ENCODE measurements around the gene COL20A1. TPM values are rescaled to one million over a fixed set of nuclear protein-coding genes. Genes with fewer than 3 reads are reported as not detected.

The COL20A1 gene
- total RNA-seq, 3 donors from 2014 or later, result not detected

DNA sequence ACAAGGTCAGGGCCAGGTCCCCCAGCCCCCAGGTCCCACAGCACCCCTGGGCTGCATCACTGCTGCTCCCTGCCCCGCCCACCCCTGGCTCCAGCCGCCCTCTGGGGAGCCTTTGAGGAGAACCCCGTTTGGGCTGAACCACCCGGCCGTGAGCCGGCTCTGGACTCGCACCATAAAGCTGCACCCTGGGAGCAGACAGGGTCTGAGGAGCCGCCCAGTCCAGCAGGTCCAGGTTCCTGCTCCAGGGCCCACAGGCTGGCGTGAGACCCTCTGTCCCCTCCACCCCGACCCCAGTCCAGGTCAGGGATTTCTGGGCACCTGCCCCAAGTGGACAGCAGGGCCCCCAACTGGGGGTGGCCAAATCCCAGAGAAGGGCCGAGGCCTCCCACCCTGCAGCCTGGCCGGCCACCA is 59.8 kb downstream of the COL20A1 start:
- Histone ChIP-seq H3K27me3 (peaks cover 0 to 40% of the 10 kb centered on the region in 2 donors), H3K36me3 (no peaks in the 10 kb centered on the region), H3K4me3 (no peak overlapping the region), H3K4me1 (no peaks in the 10 kb centered on the region), H3K27ac (no peak overlapping the region), H3K9me3 (no peaks in the 10 kb centered on the region)
- intact Hi-C loops (cut with DNase I; ENCODE audit: low total_unique reads), result no loop called here
- DNase-seq (ENCODE audit: low spot score in 2 of 2), result no peak
- TF ChIP-seq POLR2AphosphoS5 (IDR thresholded peaks at IDR 0.05) (no peak), POLR2A (IDR thresholded peaks at IDR 0.05) (no peak)
- TF ChIP-seq, protein P1, sequence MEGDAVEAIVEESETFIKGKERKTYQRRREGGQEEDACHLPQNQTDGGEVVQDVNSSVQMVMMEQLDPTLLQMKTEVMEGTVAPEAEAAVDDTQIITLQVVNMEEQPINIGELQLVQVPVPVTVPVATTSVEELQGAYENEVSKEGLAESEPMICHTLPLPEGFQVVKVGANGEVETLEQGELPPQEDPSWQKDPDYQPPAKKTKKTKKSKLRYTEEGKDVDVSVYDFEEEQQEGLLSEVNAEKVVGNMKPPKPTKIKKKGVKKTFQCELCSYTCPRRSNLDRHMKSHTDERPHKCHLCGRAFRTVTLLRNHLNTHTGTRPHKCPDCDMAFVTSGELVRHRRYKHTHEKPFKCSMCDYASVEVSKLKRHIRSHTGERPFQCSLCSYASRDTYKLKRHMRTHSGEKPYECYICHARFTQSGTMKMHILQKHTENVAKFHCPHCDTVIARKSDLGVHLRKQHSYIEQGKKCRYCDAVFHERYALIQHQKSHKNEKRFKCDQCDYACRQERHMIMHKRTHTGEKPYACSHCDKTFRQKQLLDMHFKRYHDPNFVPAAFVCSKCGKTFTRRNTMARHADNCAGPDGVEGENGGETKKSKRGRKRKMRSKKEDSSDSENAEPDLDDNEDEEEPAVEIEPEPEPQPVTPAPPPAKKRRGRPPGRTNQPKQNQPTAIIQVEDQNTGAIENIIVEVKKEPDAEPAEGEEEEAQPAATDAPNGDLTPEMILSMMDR (IDR thresholded peaks at IDR 0.05), result no peak

DNA sequence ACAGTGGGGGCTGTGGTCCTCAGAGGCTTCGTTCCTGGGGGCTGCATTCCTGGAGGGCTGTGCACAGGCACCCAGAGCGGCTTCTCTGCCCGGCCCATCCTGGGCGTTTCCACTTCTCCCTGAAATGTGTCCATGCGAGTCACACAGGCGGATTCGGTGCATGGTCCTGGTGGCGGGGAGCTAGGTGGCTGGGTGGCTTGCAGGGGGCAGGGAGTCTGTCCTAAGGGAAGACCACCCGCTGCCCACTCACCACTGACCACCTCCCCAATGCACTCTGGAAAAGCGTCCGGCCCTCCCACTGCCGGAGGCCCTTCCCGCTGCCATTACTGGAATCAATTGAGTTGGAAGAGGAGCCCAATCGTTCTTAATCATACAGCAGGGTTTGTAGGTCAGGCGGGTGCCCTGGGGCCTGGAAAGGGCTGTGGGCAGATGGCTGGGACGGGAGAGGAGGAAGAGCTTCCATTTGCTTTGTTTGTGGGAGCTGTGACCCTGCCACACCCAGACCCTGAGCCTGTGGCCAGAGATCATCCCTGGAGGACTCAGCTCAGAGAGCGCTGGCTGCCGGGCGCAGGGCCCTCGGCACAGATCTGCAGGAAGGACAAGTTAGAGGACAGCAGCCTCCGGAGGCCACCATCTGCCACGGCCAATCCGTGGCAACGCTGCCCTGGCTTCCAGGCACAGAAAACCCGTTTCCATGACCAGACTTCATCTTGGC is 61.8 kb downstream of the COL20A1 start:
- Histone ChIP-seq H3K9me3 (no peaks in the 10 kb centered on the region), H3K27me3 (peaks cover 0 to 50% of the 10 kb centered on the region in 2 donors)

DNA sequence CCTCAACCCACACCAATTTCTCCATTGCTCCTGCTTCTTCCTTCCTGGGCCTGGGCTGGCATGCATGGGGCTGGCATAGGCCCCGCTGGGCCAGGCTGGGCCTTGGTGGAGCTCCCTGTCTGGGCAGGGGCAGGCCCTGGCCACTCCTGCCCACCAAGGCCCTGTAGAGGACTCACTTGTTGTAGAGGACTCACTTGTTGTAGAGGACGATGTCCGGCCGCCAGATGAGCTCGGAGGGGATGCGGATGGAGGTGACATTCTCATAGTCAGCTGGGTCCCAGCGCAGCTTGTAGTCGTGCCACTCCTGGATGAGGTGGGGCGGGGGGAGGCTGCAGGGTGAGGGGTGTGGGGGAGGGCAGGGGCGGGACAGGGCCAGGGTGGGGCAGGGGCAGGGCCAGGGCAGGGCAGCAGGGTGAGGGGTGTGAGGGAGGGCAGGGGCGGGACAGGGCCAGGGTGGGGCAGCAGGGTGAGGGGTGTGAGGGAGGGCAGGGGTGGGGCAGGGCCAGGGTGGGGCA is 62.9 kb downstream of the COL20A1 start:
- Histone ChIP-seq H3K27me3 (peaks cover 10 to 61% of the 10 kb centered on the region in 2 donors), H3K9me3 (no peaks in the 10 kb centered on the region), H3K36me3 (no peaks in the 10 kb centered on the region), H3K4me3 (no peak overlapping the region), H3K4me1 (no peaks in the 10 kb centered on the region), H3K27ac (no peak overlapping the region)
- no peak for TF ChIP-seq POLR2A (IDR thresholded peaks at IDR 0.05)
- TF ChIP-seq, protein P1 (IDR thresholded peaks at IDR 0.05), result no peak
- TF ChIP-seq POLR2AphosphoS5 (IDR thresholded peaks at IDR 0.05), result no peak
- no peak for DNase-seq (ENCODE audit: low spot score in 2 of 2)
- intact Hi-C loops (cut with DNase I; ENCODE audit: low total_unique reads), result no loop called here

More for the DNA sequence above, 61.8 kb downstream of the COL20A1 start:
- H3K4me3 ChIP-seq, result no peak overlapping the region
- no peak for TF ChIP-seq POLR2AphosphoS5 (IDR thresholded peaks at IDR 0.05)
- TF ChIP-seq, protein P1 (IDR thresholded peaks at IDR 0.05), result no peak
- no peak for TF ChIP-seq POLR2A (IDR thresholded peaks at IDR 0.05)
- H3K4me1 ChIP-seq, result no peaks in the 10 kb centered on the region
- intact Hi-C loops (cut with DNase I; ENCODE audit: low total_unique reads), result no loop called here
- H3K36me3 ChIP-seq, result no peaks in the 10 kb centered on the region
- no peak overlapping the region for H3K27ac ChIP-seq
- DNase-seq (ENCODE audit: low spot score in 2 of 2), result no peak

DNA sequence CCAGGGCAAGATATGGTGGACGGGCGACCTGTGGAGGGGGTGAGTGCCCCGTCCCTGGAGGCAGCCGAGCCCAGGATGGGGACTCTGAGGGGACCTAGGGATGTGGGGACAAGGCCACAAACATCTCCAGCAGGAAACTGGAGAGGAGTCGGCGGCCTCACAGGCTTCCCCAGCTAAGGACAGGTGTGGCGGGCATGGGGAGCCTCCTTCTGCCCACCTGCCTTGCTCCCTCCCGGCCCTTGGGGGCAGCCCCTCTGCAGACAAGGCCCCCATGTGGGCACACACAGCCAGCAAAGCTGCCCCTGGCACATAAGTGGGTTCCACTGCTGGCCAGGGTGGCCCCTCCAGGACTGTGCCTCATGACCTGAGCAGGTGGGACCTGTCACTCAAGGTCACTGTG is 63.5 kb downstream of the COL20A1 start:
- Histone ChIP-seq H3K27me3 (peaks cover 12 to 66% of the 10 kb centered on the region in 2 donors), H3K27ac (no peak overlapping the region), H3K9me3 (no peaks in the 10 kb centered on the region), H3K4me1 (no peaks in the 10 kb centered on the region), H3K4me3 (no peak overlapping the region), H3K36me3 (no peaks in the 10 kb centered on the region)
- TF ChIP-seq POLR2A (IDR thresholded peaks at IDR 0.05), result no peak
- TF ChIP-seq, protein P1 (IDR thresholded peaks at IDR 0.05), result no peak
- no peak for TF ChIP-seq POLR2AphosphoS5 (IDR thresholded peaks at IDR 0.05)
- intact Hi-C loops (cut with DNase I; ENCODE audit: low total_unique reads), result no loop called here
- no peak for DNase-seq (ENCODE audit: low spot score in 2 of 2)
